Mucosa of descending colon (tissue), 3 donors: ENCODE data around the gene KDM2A. TPM values are rescaled to one million over a fixed set of nuclear protein-coding genes. Genes with fewer than 3 reads are reported as not detected.

Experiments
- ATAC-seq: fragments of 200-7000 bp; cut with Tn5 transposase; one replicate; pipeline ENCODE4 v1.9.1; 2020; ENCODE audit warnings: mild to moderate bottlenecking, moderate library complexity
- DNase-seq, 3 donors: peaks; one replicate each; pipeline ENCODE4 v3.0.0-alpha.2; 2020
- H3K36me3 ChIP-seq: fragments of 200-600 bp; one replicate; pipeline ENCODE4 v1.8.0; 2021; ENCODE audit warnings: low read depth, mild to moderate bottlenecking
- H3K4me1 ChIP-seq: fragments of 200-600 bp; one replicate; pipeline ENCODE4 v1.8.0; 2021; ENCODE audit warnings: low read depth, mild to moderate bottlenecking
- H3K4me3 ChIP-seq: fragments of 200-600 bp; one replicate; pipeline ENCODE4 v1.8.0; 2021; ENCODE audit warnings: mild to moderate bottlenecking
- H3K9me3 ChIP-seq: fragments of 200-600 bp; one replicate; pipeline ENCODE4 v1.8.0; 2021; ENCODE audit warnings: mild to moderate bottlenecking
- CTCF ChIP-seq: fragments of 200-600 bp; IDR thresholded peaks from one replicate; pipeline ENCODE4 v1.8.0; 2022; ENCODE audit warnings: antibody characterized with exemption, mild to moderate bottlenecking
- intact Hi-C, 2 donors: fragments of 100-400 bp; cut with DNase I in 1 of 2; cut with micrococcal nuclease in 1 of 2; formaldehyde crosslinking; loops; one replicate each; pipeline versions ENCODE4 v1.11.0 to v1.11.1; 2022; cut with DNase I, micrococcal nuclease
- total RNA-seq, 3 donors: library from RNA; stranded (reverse); fragmentation: NEBNext Ultra II Directional in 2 of 3; extraction: Animal tissue kit (Norgen Biotek cat#: 25700) in 2 of 3; gene quantifications; one replicate each; pipeline versions ENCODE4 v1.2.1 to v1.2.4, GENCODE V29; 2021 to 2023
- donor health status: DM: no; HTN: no; CAD: no; lungs with moderate emphysema.
- donor health status: DM: no; HTN: no; CAD: no.
- donor health status: DM: no; HTN: yes; CAD: no.

The KDM2A gene
- total RNA-seq, 3 donors from 2014 or later, result 67.2 to 84.6 (median 77.1) TPM

GRCh38 chr11:67113231-67113721 lies 5.8 kb upstream of the KDM2A start:
- intact Hi-C loops, result no loop called here
- ATAC-seq (peak; percentile 6), DNase-seq (no peak)
- Histone ChIP-seq H3K4me3 (no peak overlapping the region), H3K9me3 (no peaks in the 10 kb centered on the region), H3K4me1 (peaks cover 10% of the 10 kb centered on the region), H3K36me3 (no peaks in the 10 kb centered on the region)
- TF ChIP-seq CTCF, result no peak

- DNase-seq (no peak), ATAC-seq (no peak)
- intact Hi-C loops, result no loop called here
- peaks cover 10% of the 10 kb centered on the region for H3K4me1 ChIP-seq
- no peaks in the 10 kb centered on the region for H3K9me3 ChIP-seq
- no peak overlapping the region for H3K4me3 ChIP-seq
- H3K36me3 ChIP-seq, result no peaks in the 10 kb centered on the region
- TF ChIP-seq CTCF, result no peak
Measured at GRCh38 chr11:67114275-67114896, 4.7 kb upstream of the KDM2A start.

- peaks cover 16% of the 10 kb centered on the region for H3K4me1 ChIP-seq
- no peak for TF ChIP-seq CTCF
- H3K9me3 ChIP-seq, result no peaks in the 10 kb centered on the region
- no peak for ATAC-seq
- no peak for DNase-seq
- no peaks in the 10 kb centered on the region for H3K36me3 ChIP-seq
- H3K4me3 ChIP-seq, result no peak overlapping the region
- intact Hi-C loops, result no loop called here
Measured at GRCh38 chr11:67116758-67117105, 2.3 kb upstream of the KDM2A start.

- intact Hi-C loops, result no loop called here
- ATAC-seq (no peak), DNase-seq (no peak)
- Histone ChIP-seq H3K9me3 (no peaks in the 10 kb centered on the region), H3K4me3 (no peak overlapping the region), H3K4me1 (peaks cover 20% of the 10 kb centered on the region), H3K36me3 (no peaks in the 10 kb centered on the region)
- no peak for TF ChIP-seq CTCF
Measured at GRCh38 chr11:67117176-67117575, 1.9 kb upstream of the KDM2A start.

GRCh38 chr11:67117672-67118180 lies 1.3 kb upstream of the KDM2A start:
- no peak for TF ChIP-seq CTCF
- intact Hi-C loops, result no loop called here
- Histone ChIP-seq H3K4me3 (peak overlapping the region; percentile 26), H3K36me3 (no peaks in the 10 kb centered on the region), H3K4me1 (peaks cover 26% of the 10 kb centered on the region), H3K9me3 (no peaks in the 10 kb centered on the region)
- DNase-seq (peak; percentile 50 to 63 (median 63)), ATAC-seq (no peak)
